T-cell (primary cell): ENCODE data around the gene PLXDC1. TPM values are rescaled to one million over a fixed set of nuclear protein-coding genes. Genes with fewer than 3 reads are reported as not detected.
"Not testable (repeated sequence)": the region's sequence is repeated elsewhere in the genome, so short reads cannot be mapped to it uniquely, and the experiment has no call there.

Experiments used
- ATAC-seq, 4 experiments: fragments of 200-7000 bp in 3 of 4; fragments of 150-1000 bp in 1 of 4; cut with Tn5 transposase; replicated peaks in 1 of 4; 1 replicate in 3 of 4; 2 replicates in 1 of 4; pipeline ENCODE4 v1.10.0; 2021; ENCODE audit warnings: moderate library complexity in 3 of 4, mild to moderate bottlenecking in 2 of 4, moderate number of reproducible peaks in 1 of 4
- CTCF ChIA-PET, 2 donors: fragments of 300-600 bp; sonication (Branson Sonifier 250); formaldehyde crosslinking; loops; one replicate each; lab custom pipeline; 2022; ENCODE audit warnings: antibody characterized with exemption in 2 of 2; lab: Charles Lee
- POLR2A ChIA-PET, 2 donors: fragments of 300-600 bp; sonication (Branson Sonifier 250); formaldehyde crosslinking; loops; one replicate each; lab custom pipeline; 2022; ENCODE audit warnings: antibody characterized with exemption in 2 of 2; lab: Charles Lee
- DNase-seq, 35 experiments: peaks; one replicate each; pipeline versions ENCODE4 v3.0.0 to v3.0.0-alpha.2; 2013 to 2023
- H3K27ac ChIP-seq: one replicate; pipeline ENCODE4 v1.5.1; 2013; ENCODE audit warnings: low read length
- H3K27me3 ChIP-seq, 2 experiments: replicated peaks in 1 of 2; 1 replicate in 1 of 2; 2 replicates in 1 of 2; pipeline versions ENCODE4 v1.6.1 to v1.7.0; 2013; ENCODE audit warnings: low read length in 1 of 2, mixed read lengths in 1 of 2; ENCODE audit not compliant: control insufficient read depth in 2 of 2, insufficient read depth in 2 of 2; ENCODE audit errors: extremely low read depth in 1 of 2
- H3K36me3 ChIP-seq, 2 donors: 1 replicate in 1 of 2; 2 replicates in 1 of 2; pipeline versions ENCODE4 v1.6.1 to v1.7.0; 2013; ENCODE audit warnings: low read length in 1 of 2; ENCODE audit not compliant: control insufficient read depth in 2 of 2, insufficient read depth in 1 of 2; ENCODE audit errors: extremely low read depth in 1 of 2
- H3K4me1 ChIP-seq, 2 experiments: 1 replicate in 1 of 2; 2 replicates in 1 of 2; pipeline versions ENCODE4 v1.6.1 to v1.7.0; 2013; ENCODE audit warnings: low read length in 2 of 2, mixed read lengths in 1 of 2; ENCODE audit not compliant: insufficient read depth in 2 of 2, control insufficient read depth in 1 of 2; ENCODE audit errors: extremely low read depth in 1 of 2
- H3K4me3 ChIP-seq, 2 donors: 1 replicate in 1 of 2; 2 replicates in 1 of 2; pipeline versions ENCODE4 v1.5.1 to v1.7.0; 2013; ENCODE audit warnings: mild to moderate bottlenecking in 2 of 2, low read length in 1 of 2, moderate library complexity in 1 of 2; ENCODE audit not compliant: control insufficient read depth in 1 of 2; ENCODE audit errors: extremely low read depth in 1 of 2
- H3K9me3 ChIP-seq: 2 replicates; pipeline ENCODE4 v1.7.0; 2013
- H3K27ac Mint-ChIP-seq, 2 donors: one replicate each; pipeline ENCODE4 v1.8.0; 2020 to 2021; ENCODE audit warnings: mild to moderate bottlenecking in 2 of 2, mixed read lengths in 2 of 2
- H3K27me3 Mint-ChIP-seq, 2 donors: one replicate each; pipeline ENCODE4 v1.8.0; 2021 to 2022; ENCODE audit warnings: mixed read lengths in 2 of 2
- H3K36me3 Mint-ChIP-seq: one replicate; pipeline ENCODE4 v1.8.0; 2021; ENCODE audit warnings: mixed read lengths
- H3K4me1 Mint-ChIP-seq, 3 donors: one replicate each; pipeline ENCODE4 v1.8.0; 2020 to 2022; ENCODE audit warnings: mixed read lengths in 3 of 3, mild to moderate bottlenecking in 1 of 3
- H3K4me3 Mint-ChIP-seq, 3 donors: one replicate each; pipeline ENCODE4 v1.8.0; 2020 to 2022; ENCODE audit warnings: mild to moderate bottlenecking in 3 of 3, mixed read lengths in 3 of 3, moderate library complexity in 3 of 3
- H3K9me3 Mint-ChIP-seq, 3 donors: one replicate each; pipeline ENCODE4 v1.8.0; 2020 to 2022; ENCODE audit warnings: mixed read lengths in 3 of 3
- WGBS: methylation state at CpG from one replicate; pipeline ENCODE4 v1.1.5; 2013; ENCODE audit warnings: missing lambda C conversion rate; ENCODE audit not compliant: insufficient coverage; 5-methylcytosine and 5-hydroxymethylcytosine counted together
- total RNA-seq, 35 experiments: library from RNA in 6 of 35; stranded (reverse) in 6 of 35; fragments of 120-200 nt in 1 of 35; gene quantifications; one replicate each; pipeline versions ENCODE4 v1.2.1 to v1.2.4 and lab custom pipeline; 2013 to 2026

PLXDC1 gene
- total RNA-seq, 5 donors from 2014 or later (not counting 1 experiment from before 2014, with no cell fraction given), result 6.3 to 74.9 (median 13.9) TPM

DNA sequence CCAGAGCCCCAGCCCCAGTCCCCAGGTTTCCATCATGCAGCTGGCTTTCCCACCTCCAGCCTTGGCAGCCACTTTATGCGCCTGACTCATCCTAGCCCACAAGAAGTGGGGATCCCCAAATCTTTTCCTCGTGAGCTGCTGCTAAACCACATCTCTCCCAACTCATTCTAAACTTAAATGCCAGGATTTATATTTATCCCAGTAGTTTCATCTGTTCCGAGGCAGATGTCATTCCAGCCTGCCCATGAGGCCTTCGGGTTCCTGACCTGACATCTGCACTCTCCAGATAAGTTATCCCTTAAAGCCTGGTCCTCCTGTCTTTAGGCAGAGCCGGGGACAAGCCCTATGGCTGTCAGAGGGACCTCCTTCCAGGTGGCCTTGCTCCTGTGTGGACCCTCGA is 16.6 kb downstream of the PLXDC1 start:
- peaks cover 0 to 1% (median 0%) of the 10 kb centered on the region in 3 donors for H3K4me1 Mint-ChIP-seq
- 81% methylated on average over 6 of the region's 6 CpGs for WGBS
- Histone ChIP-seq H3K4me3 (no peak overlapping the region), H3K27me3 (no peaks in the 10 kb centered on the region), H3K9me3 (no peaks in the 10 kb centered on the region), H3K36me3 (peaks cover 3% of the 10 kb centered on the region in 2 donors), H3K27ac (no peak overlapping the region), H3K4me1 (no peaks in the 10 kb centered on the region)
- DNase-seq (no peak), ATAC-seq (no peak)
- H3K27me3 Mint-ChIP-seq, result no peaks in the 10 kb centered on the region
- peaks cover 14% of the 10 kb centered on the region for H3K36me3 Mint-ChIP-seq
- POLR2A ChIA-PET, result interaction anchor here in 1 of 2 donors (0.6 kb wide), 1 partner anchor 438 kb away, joined by 3 read pairs; no protein-coding TSS in a partner anchor
- H3K9me3 Mint-ChIP-seq, result no peaks in the 10 kb centered on the region
- CTCF ChIA-PET, result no interaction called here
- no peak overlapping the region for H3K27ac Mint-ChIP-seq
- no peak overlapping the region for H3K4me3 Mint-ChIP-seq

DNA sequence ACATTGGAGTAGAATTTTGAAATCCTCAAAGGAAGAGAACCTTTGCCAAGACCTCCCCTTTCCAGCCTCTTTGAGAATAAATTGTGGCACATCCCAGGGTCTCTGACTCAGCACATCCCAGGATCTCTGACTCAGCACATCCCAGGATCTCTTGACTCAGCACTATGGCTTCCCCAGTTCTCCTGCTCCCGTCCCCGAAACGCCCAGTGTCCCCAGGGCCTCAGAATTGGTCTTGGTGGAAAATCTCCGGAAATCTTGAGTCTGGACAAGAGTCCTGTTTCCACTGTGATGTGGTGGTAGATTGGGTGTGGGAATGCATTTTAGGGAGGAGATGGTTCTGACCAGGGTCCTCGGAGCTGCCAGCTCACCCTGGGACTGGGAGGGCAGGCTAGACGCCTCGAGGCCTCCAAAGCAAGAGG is 19.2 kb downstream of the PLXDC1 start:
- Histone ChIP-seq H3K4me3 (no peak overlapping the region), H3K27me3 (no peaks in the 10 kb centered on the region), H3K27ac (no peak overlapping the region), H3K9me3 (no peaks in the 10 kb centered on the region), H3K4me1 (no peaks in the 10 kb centered on the region), H3K36me3 (peaks cover 0 to 3% of the 10 kb centered on the region in 2 donors)
- DNase-seq (no peak), ATAC-seq (no peak)
- Mint-ChIP-seq H3K9me3 (no peaks in the 10 kb centered on the region), H3K27me3 (no peaks in the 10 kb centered on the region), H3K27ac (no peak overlapping the region), H3K4me3 (no peak overlapping the region), H3K36me3 (peaks cover 12% of the 10 kb centered on the region), H3K4me1 (peaks cover 0 to 1% (median 0%) of the 10 kb centered on the region in 3 donors)
- WGBS, result 92% methylated on average over 6 of the region's 7 CpGs
- ChIA-PET CTCF (no interaction called here), POLR2A (no interaction called here)

DNA sequence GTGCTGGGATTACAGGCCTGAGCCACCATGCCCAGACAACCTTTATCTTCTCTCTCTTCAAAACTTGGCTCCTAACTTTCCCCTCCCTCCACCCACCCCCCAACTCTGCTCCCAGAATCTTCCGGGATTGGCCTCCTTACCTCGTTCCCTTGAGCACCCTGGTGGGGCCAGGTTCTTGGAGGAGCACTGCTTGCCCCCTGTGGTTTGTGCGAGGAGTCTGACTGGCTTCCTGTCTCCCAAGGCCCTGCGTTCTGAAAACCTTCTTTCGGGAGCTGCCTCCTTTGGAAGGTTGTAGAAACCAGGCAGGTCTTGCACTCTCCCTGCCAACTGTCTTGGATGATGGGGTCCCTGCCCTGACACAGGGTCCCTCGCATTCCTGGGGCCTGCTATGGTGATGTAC is 19.8 kb downstream of the PLXDC1 start:
- 75% methylated on average over 4 of the region's 6 CpGs for WGBS
- Histone ChIP-seq H3K27me3 (no peaks in the 10 kb centered on the region), H3K4me1 (no peaks in the 10 kb centered on the region), H3K9me3 (no peaks in the 10 kb centered on the region), H3K4me3 (no peak overlapping the region), H3K27ac (no peak overlapping the region), H3K36me3 (peaks cover 0 to 3% of the 10 kb centered on the region in 2 donors)
- H3K4me3 Mint-ChIP-seq, result no peak overlapping the region
- peaks cover 7% of the 10 kb centered on the region for H3K36me3 Mint-ChIP-seq
- POLR2A ChIA-PET, result no interaction called here
- H3K9me3 Mint-ChIP-seq, result no peaks in the 10 kb centered on the region
- H3K4me1 Mint-ChIP-seq, result peaks cover 0 to 1% (median 0%) of the 10 kb centered on the region in 3 donors
- no peak for DNase-seq
- H3K27me3 Mint-ChIP-seq, result no peaks in the 10 kb centered on the region
- no peak overlapping the region for H3K27ac Mint-ChIP-seq
- CTCF ChIA-PET, result no interaction called here
- no peak for ATAC-seq

DNA sequence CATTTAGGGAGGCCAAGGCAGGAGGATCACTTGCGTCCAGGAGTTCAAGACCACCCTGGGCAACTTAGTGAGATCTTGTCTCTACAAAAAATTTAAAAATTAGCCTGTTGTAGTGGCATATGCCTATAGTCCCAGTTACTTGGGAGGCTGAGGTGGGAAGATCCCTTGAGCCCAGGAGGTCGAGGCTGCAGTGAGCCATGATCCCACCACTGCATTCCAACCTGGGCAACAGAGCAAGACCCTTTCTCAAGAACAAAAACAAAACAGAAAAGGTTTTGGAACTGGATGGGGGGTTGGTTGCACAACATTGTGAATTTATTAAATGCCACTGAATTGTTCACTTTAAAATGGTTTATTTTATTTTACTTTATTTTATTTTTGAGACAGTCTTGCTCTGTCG is 21.2 kb downstream of the PLXDC1 start:
- Mint-ChIP-seq H3K36me3 (peaks cover 7% of the 10 kb centered on the region), H3K9me3 (no peaks in the 10 kb centered on the region), H3K27me3 (no peaks in the 10 kb centered on the region), H3K4me1 (peaks cover 0 to 1% (median 0%) of the 10 kb centered on the region in 3 donors), H3K4me3 (no peak overlapping the region), H3K27ac (no peak overlapping the region)
- WGBS, result no CpG with 5 or more reads among the region's 3 CpGs
- Histone ChIP-seq H3K9me3 (no peaks in the 10 kb centered on the region), H3K4me3 (no peak overlapping the region), H3K27ac (no peak overlapping the region), H3K4me1 (no peaks in the 10 kb centered on the region), H3K36me3 (peaks cover 0 to 3% of the 10 kb centered on the region in 2 donors), H3K27me3 (no peaks in the 10 kb centered on the region)
- POLR2A ChIA-PET, result no interaction called here
- ATAC-seq, result no peak
- CTCF ChIA-PET, result no interaction called here
- no peak for DNase-seq

DNA sequence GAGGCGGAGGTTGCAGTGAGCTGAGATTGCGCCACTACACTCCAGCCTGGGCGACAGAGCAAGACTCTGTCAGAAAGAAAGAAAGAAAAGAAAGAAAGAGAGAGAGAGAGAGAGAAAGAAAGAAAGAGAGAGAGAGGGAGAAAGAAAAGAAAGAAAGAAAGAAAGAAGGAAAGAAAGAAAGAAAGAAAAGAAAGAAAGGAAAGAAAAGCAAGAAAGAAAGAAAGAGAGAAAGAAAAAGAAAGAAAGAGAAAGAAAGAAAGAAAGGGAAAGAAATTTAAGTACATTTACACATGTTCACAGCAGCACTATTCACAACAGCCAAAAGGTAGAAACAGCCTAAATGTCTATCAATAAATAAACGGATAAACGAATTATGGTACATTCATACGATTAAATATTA is 21.9 kb downstream of the PLXDC1 start:
- H3K9me3 Mint-ChIP-seq, H3K4me1 ChIP-seq, H3K36me3 ChIP-seq, POLR2A ChIA-PET, ATAC-seq, H3K36me3 Mint-ChIP-seq, H3K27ac ChIP-seq, H3K27me3 ChIP-seq, DNase-seq, H3K4me1 Mint-ChIP-seq, H3K27ac Mint-ChIP-seq, H3K4me3 ChIP-seq, H3K4me3 Mint-ChIP-seq, H3K27me3 Mint-ChIP-seq, H3K9me3 ChIP-seq: not testable (repeated sequence)
- WGBS, result no CpG with 5 or more reads among the region's 6 CpGs
- CTCF ChIA-PET, result interaction anchor here in 1 of 2 donors (0.7 kb wide), 1 partner anchor 9 kb away, joined by 4 read pairs; no protein-coding TSS in a partner anchor

- no peaks in the 10 kb centered on the region for H3K27me3 ChIP-seq
- Mint-ChIP-seq H3K9me3 (no peaks in the 10 kb centered on the region), H3K36me3 (no peaks in the 10 kb centered on the region), H3K4me1 (no peaks in the 10 kb centered on the region), H3K27ac (no peak overlapping the region), H3K27me3 (no peaks in the 10 kb centered on the region), H3K4me3 (no peak overlapping the region)
- ChIA-PET POLR2A (no interaction called here), CTCF (no interaction called here)
- WGBS, result 73% methylated on average over 4 of the region's 6 CpGs
- H3K4me1 ChIP-seq, result no peaks in the 10 kb centered on the region
- H3K27ac ChIP-seq, result no peak overlapping the region
- no peaks in the 10 kb centered on the region for H3K36me3 ChIP-seq
- H3K4me3 ChIP-seq, result no peak overlapping the region
- ATAC-seq (no peak), DNase-seq (no peak)
- no peaks in the 10 kb centered on the region for H3K9me3 ChIP-seq
These were observed 25.0 kb downstream of the PLXDC1 start for GRCh38 chr17:39126436-39126835.
